Naive B cell (primary cell): ENCODE measurements around the gene TUBA1A. TPM values are rescaled to one million over a fixed set of nuclear protein-coding genes. Genes with fewer than 3 reads are reported as not detected.
A peak's percentile ranks its signal among the peaks of the same experiment; 100 is the strongest.

Experiments used
- ATAC-seq, 2 donors: fragments of 150-1000 bp; cut with Tn5 transposase; 2 replicates each; pipeline ENCODE4 v1.10.0; 2021; ENCODE audit warnings: low read depth in 2 of 2, mild to moderate bottlenecking in 2 of 2, moderate library complexity in 2 of 2
- DNase-seq: peaks from one replicate; pipeline ENCODE4 v3.0.0; 2022
- H3K27ac Mint-ChIP-seq, 6 donors: one replicate each; pipeline ENCODE4 v1.8.0; 2020 to 2022; ENCODE audit warnings: mild to moderate bottlenecking in 6 of 6, mixed read lengths in 6 of 6, moderate library complexity in 5 of 6, inconsistent platforms in 2 of 6
- H3K27me3 Mint-ChIP-seq, 3 donors: one replicate each; pipeline ENCODE4 v1.8.0; 2021 to 2022; ENCODE audit warnings: mixed read lengths in 3 of 3, mild to moderate bottlenecking in 1 of 3
- H3K36me3 Mint-ChIP-seq, 2 donors: one replicate each; pipeline ENCODE4 v1.8.0; 2020 to 2022; ENCODE audit warnings: mixed read lengths in 2 of 2, inconsistent platforms in 1 of 2, mild to moderate bottlenecking in 1 of 2
- H3K4me1 Mint-ChIP-seq, 3 donors: one replicate each; pipeline ENCODE4 v1.8.0; 2020 to 2022; ENCODE audit warnings: mixed read lengths in 3 of 3, inconsistent platforms in 1 of 3, mild to moderate bottlenecking in 1 of 3, moderate library complexity in 1 of 3
- H3K4me3 Mint-ChIP-seq, 8 donors: one replicate each; pipeline ENCODE4 v1.8.0; 2020 to 2022; ENCODE audit warnings: mild to moderate bottlenecking in 8 of 8, mixed read lengths in 8 of 8, moderate library complexity in 8 of 8, inconsistent platforms in 2 of 8
- H3K9me3 Mint-ChIP-seq, 7 donors: one replicate each; pipeline ENCODE4 v1.8.0; 2020 to 2022; ENCODE audit warnings: mixed read lengths in 7 of 7, mild to moderate bottlenecking in 5 of 7, inconsistent platforms in 2 of 7, moderate library complexity in 1 of 7
- polyA plus RNA-seq, 6 donors: library from polyadenylated mRNA; unstranded; fragments of 300-500 nt; fragmentation: Illumina TruSeq; gene quantifications; one replicate each; pipeline ENCODE4 v1.2.3, GENCODE V29; 2021; ENCODE audit warnings: low read depth in 6 of 6

The TUBA1A gene
- 100 to 1,000 TPM; 272 to 383 (median 304) TPM for polyA plus RNA-seq

DNA sequence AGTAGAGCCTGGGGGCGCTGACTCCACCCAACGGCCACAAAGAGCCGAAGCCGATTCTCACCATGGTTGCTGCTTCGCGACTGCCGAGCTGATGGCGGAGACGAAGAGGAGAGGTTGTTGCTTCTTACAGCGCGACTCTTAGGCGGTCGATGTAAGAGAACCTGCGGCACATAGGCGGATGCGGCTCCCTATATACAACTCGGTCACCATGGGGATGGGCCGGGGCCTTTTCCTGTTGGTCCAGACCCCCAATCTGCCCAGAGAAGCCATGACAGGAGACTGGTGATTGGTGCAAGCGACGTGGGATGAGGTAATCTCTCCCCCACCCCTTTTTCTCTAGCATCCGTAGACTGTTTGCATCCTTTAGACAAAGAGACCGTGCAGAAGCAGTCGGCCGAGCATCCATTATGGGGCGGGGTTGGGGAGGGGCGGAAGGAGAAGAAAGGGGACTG lies at the start of gene TUBA1A:
Gene TUBA1A (minus strand): TSS at position 165 of the 452 bp plus-strand sequence. CDS start 101 bp downstream, at position 64.
- DNase-seq = peak; percentile 98
- no peaks in the 10 kb centered on the region for H3K9me3 Mint-ChIP-seq

DNA sequence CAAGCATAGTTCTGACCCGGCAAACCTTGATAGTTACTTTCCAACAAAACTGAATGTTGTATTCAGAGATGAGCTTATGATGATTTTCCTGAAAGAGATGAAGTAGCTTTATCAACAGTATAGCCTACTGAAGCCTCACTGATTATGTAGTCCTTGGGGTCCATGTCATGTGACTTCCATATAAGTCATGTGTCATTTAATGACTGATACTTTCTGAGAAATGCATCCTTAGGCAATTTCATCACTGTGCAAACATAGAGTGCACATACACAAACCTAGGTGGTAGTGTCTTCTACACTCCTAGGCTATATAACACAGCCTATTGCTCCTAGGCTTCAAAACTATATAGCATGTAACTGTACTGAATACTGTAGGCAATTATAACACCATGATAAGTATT lies 47.5 kb upstream of the TUBA1A start:
- peak overlapping the region in 1 of 8 donors; percentile 53 for H3K4me3 Mint-ChIP-seq
- H3K27me3 Mint-ChIP-seq = peaks cover 0 to 10% (median 4%) of the 10 kb centered on the region in 3 donors
- DNase-seq (no peak), ATAC-seq (no peak)
- H3K27ac Mint-ChIP-seq = no peak overlapping the region
- peaks cover 8 to 17% (median 15%) of the 10 kb centered on the region in 3 donors for H3K4me1 Mint-ChIP-seq
- no peaks in the 10 kb centered on the region for H3K9me3 Mint-ChIP-seq
- H3K36me3 Mint-ChIP-seq = no peaks in the 10 kb centered on the region

More for the DNA sequence above, at the start of gene TUBA1A:
- Mint-ChIP-seq H3K4me3 (peak within 1 kb of the TSS; percentile 92 to 100 (median 96)), H3K27ac (peak within 1 kb of the TSS; percentile 97 to 100 (median 99)), H3K4me1 (peaks cover 0 to 27% (median 4%) of the 10 kb centered on the region in 3 donors), H3K27me3 (no peaks in the 10 kb centered on the region), H3K36me3 (peaks cover 10 to 16% of the 10 kb centered on the region in 2 donors)
- peak; percentile 81 to 85 for ATAC-seq

DNA sequence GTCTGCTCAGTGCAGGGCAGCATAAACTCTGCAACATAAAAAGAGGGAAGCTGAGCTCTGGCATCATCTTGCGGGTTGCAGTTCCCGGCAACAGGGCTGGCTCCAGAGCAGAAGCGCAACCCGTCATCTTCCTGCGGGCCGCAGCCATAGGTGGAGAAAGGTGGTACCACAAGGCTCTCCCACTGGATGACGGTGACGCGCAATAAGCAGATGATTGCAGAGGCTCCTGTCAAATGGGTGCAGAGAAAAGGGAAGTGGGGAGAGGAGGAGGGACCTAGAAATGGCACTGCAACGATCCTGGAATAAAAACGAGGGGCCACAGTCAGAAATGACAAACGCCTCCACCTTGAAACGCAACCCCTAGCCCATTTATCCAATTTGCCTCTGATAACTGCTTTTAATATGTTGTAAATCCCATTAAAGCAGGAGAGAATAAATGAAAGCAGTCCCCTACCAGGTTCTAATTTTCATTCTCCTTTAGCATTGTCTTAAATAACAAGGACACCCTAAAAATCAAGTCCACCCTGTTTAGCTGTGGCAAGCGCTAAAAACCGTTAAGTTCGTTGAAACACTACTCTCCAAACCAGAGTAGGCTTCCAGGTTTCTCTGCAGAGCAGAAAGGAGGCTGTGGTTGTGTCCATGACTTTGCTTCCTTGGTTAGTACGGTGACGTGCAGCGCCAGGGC lies 45.1 kb upstream of the TUBA1A start:
- Mint-ChIP-seq H3K9me3 (no peaks in the 10 kb centered on the region), H3K36me3 (no peaks in the 10 kb centered on the region), H3K27ac (peak overlapping the region; percentile 75 to 96 (median 87)), H3K4me3 (peak overlapping the region; percentile 85 to 95 (median 93)), H3K4me1 (peaks cover 8 to 17% (median 15%) of the 10 kb centered on the region in 3 donors), H3K27me3 (peaks cover 0 to 10% (median 4%) of the 10 kb centered on the region in 3 donors)
- ATAC-seq (peak; percentile 45 to 52), DNase-seq (peak; percentile 55)

DNA sequence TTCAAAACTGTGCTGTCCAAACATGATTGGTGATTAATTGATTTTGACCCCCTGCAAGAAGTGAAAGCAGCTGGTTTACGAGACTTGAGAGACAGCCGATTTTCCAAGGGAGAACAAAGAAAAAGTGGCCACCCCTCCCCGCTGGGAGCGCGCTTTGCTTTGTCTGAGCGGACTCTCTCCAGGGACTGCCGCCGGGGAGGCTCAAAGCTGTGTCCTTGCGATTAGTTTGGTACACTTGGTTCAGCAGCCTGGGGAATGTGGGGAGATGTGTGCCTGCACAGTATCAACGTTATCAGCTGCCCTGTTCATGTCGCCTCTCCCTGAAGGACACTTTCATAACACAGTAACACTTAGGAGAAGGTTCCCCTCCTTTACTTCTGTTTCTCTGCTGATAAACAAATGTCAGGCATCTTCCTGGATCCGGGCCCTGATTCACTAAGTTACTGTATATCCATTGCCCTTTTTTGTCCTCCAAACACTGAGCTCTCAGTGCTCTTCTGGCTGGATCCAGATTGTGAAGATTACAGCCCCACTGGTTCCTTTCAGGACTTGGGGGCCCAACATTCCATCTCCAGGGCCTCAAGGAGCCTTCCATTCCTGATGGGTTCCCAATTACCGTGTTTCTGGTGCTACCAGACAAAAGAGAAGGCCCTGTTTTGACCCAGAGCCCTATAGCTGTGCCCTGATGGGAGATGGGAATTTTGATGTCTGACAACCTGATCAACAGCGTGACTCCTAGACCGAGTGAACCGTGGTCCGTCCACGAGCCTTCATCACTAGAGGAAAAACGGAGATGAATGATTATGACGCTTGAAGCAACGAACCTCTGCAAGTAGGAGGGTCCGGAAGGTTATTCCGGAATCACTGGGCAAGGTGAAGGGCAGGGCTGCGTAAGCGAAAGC lies 44.3 kb upstream of the TUBA1A start:
- no peaks in the 10 kb centered on the region for H3K36me3 Mint-ChIP-seq
- H3K4me3 Mint-ChIP-seq = peak overlapping the region; percentile 85 to 95 (median 93)
- no peak for DNase-seq
- no peaks in the 10 kb centered on the region for H3K9me3 Mint-ChIP-seq
- H3K4me1 Mint-ChIP-seq = peaks cover 8 to 17% (median 15%) of the 10 kb centered on the region in 3 donors
- peaks cover 0 to 10% (median 4%) of the 10 kb centered on the region in 3 donors for H3K27me3 Mint-ChIP-seq
- peak overlapping the region; percentile 75 to 96 (median 87) for H3K27ac Mint-ChIP-seq
- ATAC-seq = no peak

DNA sequence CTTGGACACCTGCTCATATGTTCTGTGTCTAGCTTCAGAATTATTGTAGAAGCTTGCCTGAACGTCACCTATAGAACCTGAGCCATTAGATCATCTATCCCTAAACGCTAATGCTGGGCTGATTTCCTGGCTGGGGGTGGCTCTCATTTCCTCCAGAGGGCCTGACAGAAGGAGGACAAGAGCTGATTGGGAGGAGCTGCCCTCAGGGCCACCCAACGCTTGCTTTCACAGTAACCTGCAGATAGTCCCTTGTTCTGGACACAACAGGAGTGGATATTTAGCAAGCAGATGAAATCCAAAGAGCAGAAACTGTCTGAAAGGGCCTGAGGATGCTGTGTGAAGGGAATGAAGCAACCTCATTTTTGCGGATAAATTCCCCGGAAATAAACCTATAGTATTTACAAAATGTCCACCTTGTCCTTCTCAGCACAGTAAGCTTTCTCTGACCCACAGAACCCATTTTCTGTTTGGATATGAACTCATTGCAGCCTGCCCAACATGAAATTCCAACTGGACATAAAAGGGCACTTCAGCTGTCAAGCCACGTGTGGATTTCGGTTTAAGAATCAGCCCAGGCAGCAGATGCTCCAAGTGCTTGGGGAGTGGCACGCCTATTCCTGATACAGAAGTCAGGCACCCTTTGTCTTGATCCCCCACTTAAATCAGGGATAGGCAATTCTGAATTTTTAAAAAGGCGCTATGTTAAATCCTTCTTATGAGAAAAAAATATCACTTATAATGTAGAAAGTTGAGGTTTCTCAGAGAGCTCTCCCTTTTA lies 43.2 kb upstream of the TUBA1A start:
- peak overlapping the region in 3 of 6 donors; percentile 22 to 96 (median 51) for H3K27ac Mint-ChIP-seq
- H3K36me3 Mint-ChIP-seq = no peaks in the 10 kb centered on the region
- ATAC-seq (no peak), DNase-seq (no peak)
- H3K9me3 Mint-ChIP-seq = no peaks in the 10 kb centered on the region
- peaks cover 8 to 17% (median 15%) of the 10 kb centered on the region in 3 donors for H3K4me1 Mint-ChIP-seq
- peak overlapping the region in 3 of 8 donors; percentile 11 to 50 (median 28) for H3K4me3 Mint-ChIP-seq
- H3K27me3 Mint-ChIP-seq = peaks cover 0 to 4% (median 3%) of the 10 kb centered on the region in 3 donors

DNA sequence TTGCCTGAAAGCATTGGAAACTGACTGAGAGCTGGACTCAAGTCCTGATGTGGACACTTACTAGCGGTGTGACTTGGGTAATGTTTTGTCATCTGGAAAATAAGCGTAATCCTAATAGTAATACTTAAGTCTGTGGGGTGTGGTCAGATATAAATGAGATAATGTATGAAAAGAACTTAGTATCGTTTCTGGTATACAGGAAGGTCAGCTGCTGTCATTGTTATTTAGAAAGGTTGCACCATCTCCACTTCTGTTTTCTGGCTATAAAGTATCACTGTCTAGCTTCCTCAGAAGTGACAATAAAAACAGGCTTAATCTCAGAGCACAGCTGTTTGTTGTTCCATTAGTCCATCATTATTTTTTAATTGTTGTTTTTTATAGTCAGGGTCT lies 41.9 kb upstream of the TUBA1A start:
- no peak overlapping the region for H3K27ac Mint-ChIP-seq
- DNase-seq (no peak), ATAC-seq (no peak)
- no peaks in the 10 kb centered on the region for H3K36me3 Mint-ChIP-seq
- H3K4me1 Mint-ChIP-seq = peaks cover 8 to 17% (median 15%) of the 10 kb centered on the region in 3 donors
- no peaks in the 10 kb centered on the region for H3K27me3 Mint-ChIP-seq
- H3K9me3 Mint-ChIP-seq = no peaks in the 10 kb centered on the region
- H3K4me3 Mint-ChIP-seq = peak overlapping the region in 1 of 8 donors; percentile 50

DNA sequence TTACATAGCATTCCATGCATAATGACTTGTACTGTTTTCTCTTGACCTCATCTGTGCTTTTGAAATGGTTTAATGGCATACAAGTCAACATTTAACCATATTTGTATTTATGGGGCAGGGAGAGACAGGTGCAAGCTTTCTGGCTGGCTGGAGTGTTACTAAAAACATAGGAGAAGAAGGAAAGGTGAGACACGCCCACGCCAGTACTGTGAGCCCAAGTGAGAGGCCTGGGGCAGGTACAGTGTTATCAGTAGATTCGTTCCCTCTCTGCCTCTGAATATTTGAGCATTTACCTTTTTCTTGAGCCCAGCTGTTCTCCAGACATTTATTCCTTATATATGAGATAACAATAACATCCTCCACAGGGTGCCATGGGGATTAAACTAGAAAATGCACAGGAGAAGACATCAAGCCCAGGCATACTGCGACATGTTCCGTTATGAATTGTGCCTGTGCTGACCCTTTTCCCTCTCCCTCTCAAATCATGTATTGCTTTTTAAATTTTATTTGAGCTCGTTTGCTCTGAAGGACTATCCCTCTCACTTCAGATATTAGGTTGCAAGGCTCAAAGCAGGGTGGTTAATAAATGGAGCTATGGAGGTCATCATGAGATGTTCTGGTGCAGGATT lies 41.4 kb upstream of the TUBA1A start:
- ATAC-seq (no peak), DNase-seq (no peak)
- Mint-ChIP-seq H3K27me3 (no peaks in the 10 kb centered on the region), H3K4me3 (peak overlapping the region in 1 of 8 donors; percentile 3), H3K27ac (no peak overlapping the region), H3K9me3 (no peaks in the 10 kb centered on the region), H3K36me3 (no peaks in the 10 kb centered on the region), H3K4me1 (peaks cover 8 to 17% (median 14%) of the 10 kb centered on the region in 3 donors)

DNA sequence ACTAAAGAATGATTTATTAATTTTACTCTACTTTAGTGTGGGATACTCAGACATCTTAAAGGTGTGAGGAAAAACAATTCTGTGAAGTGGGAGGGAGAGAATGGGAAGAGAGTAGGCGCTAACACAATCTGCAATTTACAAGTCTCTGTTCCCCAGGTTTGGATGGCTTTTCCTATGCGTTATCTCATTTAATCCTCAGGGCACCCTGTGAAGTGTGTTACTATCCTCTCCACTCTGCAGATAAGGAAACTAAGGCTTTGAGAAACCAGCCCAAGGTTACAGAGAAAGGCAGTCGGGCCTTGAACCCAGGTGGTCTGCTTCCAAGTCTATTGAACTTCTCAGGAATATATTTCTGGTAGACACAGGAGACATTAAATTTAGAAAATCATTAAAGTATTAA lies 39.8 kb upstream of the TUBA1A start:
- H3K36me3 Mint-ChIP-seq = no peaks in the 10 kb centered on the region
- no peak for DNase-seq
- no peaks in the 10 kb centered on the region for H3K27me3 Mint-ChIP-seq
- no peaks in the 10 kb centered on the region for H3K9me3 Mint-ChIP-seq
- peaks cover 4 to 6% (median 5%) of the 10 kb centered on the region in 3 donors for H3K4me1 Mint-ChIP-seq
- H3K27ac Mint-ChIP-seq = no peak overlapping the region
- H3K4me3 Mint-ChIP-seq = no peak overlapping the region
- no peak for ATAC-seq

DNA sequence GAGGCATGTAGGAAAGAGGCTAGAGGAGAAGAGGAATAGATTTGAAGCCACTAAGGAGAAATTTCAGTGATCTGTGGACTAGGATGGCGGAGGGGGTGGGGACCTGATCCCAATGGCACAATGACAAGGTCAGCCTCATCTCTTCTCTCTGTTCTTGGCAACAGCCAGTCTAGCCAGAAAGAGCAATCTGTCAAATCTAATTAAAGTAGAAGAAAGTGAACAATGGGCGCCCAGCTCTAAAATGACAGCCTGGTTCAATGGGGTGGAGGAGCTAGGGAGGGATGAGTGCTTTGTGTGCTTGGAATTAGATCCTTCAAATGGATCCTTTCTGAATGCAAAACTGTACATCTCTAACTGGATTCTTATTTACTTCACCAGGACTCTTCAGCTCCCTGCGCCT lies 38.8 kb upstream of the TUBA1A start:
- ATAC-seq (no peak), DNase-seq (no peak)
- no peak overlapping the region for H3K27ac Mint-ChIP-seq
- H3K36me3 Mint-ChIP-seq = no peaks in the 10 kb centered on the region
- no peaks in the 10 kb centered on the region for H3K9me3 Mint-ChIP-seq
- H3K4me3 Mint-ChIP-seq = peak overlapping the region in 1 of 8 donors; percentile 1
- H3K27me3 Mint-ChIP-seq = no peaks in the 10 kb centered on the region
- peaks cover 0 to 1% (median under 1%) of the 10 kb centered on the region in 3 donors for H3K4me1 Mint-ChIP-seq

DNA sequence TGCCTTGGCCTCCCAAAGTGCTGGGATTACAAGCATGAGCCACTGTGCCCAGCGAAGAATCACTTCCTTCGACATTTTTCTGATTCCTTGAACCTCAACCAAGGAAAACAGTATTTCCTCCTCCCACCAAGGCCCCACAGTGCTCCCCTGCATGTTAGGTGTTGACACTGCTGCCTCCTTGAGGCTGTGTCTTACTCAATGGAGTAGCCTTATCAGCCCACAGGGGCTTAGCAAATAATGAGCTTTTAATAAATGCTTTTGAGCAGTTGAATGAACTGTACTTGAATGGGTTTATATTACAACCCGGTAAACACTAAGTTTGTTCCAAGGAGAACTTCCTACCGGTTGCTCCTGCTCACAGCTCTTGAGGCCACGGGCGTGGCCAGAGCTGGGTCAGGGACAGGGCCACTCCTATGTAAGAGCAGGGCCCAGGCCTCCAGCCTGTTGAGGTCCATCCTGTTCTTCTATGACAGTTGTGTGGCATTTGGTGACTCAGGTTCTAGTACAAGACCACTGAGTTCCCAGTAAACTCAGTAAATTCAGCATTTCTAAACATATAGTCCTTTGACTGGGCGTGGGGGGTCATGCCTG lies 36.8 kb upstream of the TUBA1A start:
- no peak for ATAC-seq

DNA sequence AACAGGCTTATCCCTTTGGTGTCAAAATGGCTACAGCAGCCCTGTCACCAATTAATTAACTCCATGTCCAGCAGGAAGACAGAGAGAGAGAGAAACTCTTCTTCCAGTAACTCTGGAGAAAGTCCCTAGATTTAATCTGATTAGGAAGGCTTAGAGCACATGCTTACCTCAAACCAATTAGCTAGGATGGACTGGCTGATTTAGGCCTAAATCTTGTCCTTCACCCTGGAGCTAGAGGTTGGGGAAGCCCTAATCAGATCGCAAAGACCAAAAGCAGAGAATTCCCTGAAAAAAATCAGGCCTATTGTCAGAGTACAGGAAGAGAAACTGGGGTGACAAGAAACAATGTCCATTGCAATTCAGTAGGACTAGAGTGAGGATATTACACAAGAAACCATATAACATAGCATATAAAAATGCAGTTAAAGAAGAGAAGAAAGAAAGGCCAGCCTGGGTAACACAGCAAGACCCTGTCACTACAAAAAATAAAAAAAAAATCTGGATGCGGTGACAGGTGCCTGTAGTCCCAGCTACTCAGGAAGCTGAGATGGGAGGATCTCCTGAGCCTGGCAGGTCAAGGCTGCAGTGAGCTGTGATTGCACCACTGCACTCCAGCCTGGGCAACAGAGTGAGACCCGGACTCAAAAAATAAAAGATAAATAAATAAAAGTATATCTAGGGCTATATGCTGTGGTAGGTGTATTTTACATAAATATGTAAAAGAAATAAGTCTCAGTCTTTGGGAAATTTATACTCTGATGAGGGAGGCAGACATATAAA lies 34.9 kb upstream of the TUBA1A start:
- Mint-ChIP-seq H3K4me3 (no peak overlapping the region), H3K27ac (peak overlapping the region in 1 of 6 donors; percentile 17)

More for the DNA sequence above, 36.8 kb upstream of the TUBA1A start:
- Mint-ChIP-seq H3K4me3 (no peak overlapping the region), H3K27me3 (no peaks in the 10 kb centered on the region), H3K36me3 (no peaks in the 10 kb centered on the region), H3K9me3 (no peaks in the 10 kb centered on the region), H3K27ac (peak overlapping the region in 1 of 6 donors; percentile 59), H3K4me1 (peaks cover 8 to 11% (median 10%) of the 10 kb centered on the region in 3 donors)
- no peak for DNase-seq

More for the DNA sequence above, 34.9 kb upstream of the TUBA1A start:
- H3K36me3 Mint-ChIP-seq = no peaks in the 10 kb centered on the region
- no peak for DNase-seq
- H3K9me3 Mint-ChIP-seq = no peaks in the 10 kb centered on the region
- no peaks in the 10 kb centered on the region for H3K27me3 Mint-ChIP-seq
- H3K4me1 Mint-ChIP-seq = peaks cover 8 to 14% (median 13%) of the 10 kb centered on the region in 3 donors
- no peak for ATAC-seq
